ENCODE measurements around the gene C17orf114.

Gene C17orf114

DNA sequence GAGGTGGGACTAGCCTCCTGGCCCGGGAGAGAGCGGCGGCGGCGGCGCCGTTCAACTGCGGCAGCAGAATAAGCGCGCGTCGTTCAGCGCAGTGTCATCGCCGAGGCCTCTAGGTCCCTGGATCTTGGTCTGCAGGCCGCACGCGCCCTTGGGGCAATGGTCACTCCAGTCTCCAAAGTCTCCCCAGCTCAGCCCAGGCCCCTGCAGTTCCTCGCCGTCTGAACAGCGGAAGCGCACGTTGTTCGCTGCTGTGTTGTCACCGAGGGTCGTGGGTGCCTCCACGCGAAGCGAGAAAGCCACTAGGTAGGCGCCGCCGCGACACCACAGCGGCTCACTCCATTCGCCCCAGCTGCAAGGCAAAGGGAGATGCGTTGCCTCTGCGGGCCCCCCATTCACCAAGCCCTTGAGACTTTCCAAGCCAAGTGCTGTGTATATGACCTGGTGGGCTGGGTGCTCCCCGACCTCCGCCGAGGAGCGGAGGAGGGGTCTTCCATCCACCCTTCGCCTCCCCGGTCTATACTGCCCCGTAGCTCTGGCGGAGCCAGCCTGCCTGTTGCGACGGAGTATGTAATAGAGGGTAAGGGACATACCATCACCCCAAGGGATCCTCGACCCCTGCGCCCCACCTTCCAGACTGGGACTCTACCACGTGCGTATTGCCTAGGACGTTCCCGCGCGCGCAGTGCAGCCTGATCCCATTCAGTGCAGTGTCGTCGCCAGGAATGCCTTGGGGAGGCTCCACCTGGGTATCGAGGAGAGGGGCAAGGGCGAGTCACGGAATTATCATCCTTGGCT lies 16.6 kb downstream of the C17orf114 start:
- no peaks in the 10 kb centered on the region for H3K9me2 ChIP-seq (ENCODE audit: insufficient read depth, low read length)
- TF ChIP-seq TAF1 (IDR thresholded peaks at IDR 0.05; ENCODE audit: low read depth) (no peak), MXI1 (conservative IDR thresholded peaks at IDR 0.05; ENCODE audit: poor library complexity, severe bottlenecking) (no peak), EP300 (conservative IDR thresholded peaks at IDR 0.05; ENCODE audit: poor library complexity, severe bottlenecking) (no peak), SMC3 (conservative IDR thresholded peaks at IDR 0.05; ENCODE audit: poor library complexity) (no peak), POLR2AphosphoS5 (IDR thresholded peaks at IDR 0.05) (no peak), RAD21 (conservative IDR thresholded peaks at IDR 0.05) (no peak), EZH2 (IDR thresholded peaks at IDR 0.05; ENCODE audit: borderline replicate concordance, insufficient read depth, low read length, poor library complexity, severe bottlenecking) (no peak)
- TF ChIP-seq, protein P1, sequence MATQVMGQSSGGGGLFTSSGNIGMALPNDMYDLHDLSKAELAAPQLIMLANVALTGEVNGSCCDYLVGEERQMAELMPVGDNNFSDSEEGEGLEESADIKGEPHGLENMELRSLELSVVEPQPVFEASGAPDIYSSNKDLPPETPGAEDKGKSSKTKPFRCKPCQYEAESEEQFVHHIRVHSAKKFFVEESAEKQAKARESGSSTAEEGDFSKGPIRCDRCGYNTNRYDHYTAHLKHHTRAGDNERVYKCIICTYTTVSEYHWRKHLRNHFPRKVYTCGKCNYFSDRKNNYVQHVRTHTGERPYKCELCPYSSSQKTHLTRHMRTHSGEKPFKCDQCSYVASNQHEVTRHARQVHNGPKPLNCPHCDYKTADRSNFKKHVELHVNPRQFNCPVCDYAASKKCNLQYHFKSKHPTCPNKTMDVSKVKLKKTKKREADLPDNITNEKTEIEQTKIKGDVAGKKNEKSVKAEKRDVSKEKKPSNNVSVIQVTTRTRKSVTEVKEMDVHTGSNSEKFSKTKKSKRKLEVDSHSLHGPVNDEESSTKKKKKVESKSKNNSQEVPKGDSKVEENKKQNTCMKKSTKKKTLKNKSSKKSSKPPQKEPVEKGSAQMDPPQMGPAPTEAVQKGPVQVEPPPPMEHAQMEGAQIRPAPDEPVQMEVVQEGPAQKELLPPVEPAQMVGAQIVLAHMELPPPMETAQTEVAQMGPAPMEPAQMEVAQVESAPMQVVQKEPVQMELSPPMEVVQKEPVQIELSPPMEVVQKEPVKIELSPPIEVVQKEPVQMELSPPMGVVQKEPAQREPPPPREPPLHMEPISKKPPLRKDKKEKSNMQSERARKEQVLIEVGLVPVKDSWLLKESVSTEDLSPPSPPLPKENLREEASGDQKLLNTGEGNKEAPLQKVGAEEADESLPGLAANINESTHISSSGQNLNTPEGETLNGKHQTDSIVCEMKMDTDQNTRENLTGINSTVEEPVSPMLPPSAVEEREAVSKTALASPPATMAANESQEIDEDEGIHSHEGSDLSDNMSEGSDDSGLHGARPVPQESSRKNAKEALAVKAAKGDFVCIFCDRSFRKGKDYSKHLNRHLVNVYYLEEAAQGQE (IDR thresholded peaks at IDR 0.05; ENCODE audit: borderline replicate concordance), result no peak
- TF ChIP-seq, protein P2, sequence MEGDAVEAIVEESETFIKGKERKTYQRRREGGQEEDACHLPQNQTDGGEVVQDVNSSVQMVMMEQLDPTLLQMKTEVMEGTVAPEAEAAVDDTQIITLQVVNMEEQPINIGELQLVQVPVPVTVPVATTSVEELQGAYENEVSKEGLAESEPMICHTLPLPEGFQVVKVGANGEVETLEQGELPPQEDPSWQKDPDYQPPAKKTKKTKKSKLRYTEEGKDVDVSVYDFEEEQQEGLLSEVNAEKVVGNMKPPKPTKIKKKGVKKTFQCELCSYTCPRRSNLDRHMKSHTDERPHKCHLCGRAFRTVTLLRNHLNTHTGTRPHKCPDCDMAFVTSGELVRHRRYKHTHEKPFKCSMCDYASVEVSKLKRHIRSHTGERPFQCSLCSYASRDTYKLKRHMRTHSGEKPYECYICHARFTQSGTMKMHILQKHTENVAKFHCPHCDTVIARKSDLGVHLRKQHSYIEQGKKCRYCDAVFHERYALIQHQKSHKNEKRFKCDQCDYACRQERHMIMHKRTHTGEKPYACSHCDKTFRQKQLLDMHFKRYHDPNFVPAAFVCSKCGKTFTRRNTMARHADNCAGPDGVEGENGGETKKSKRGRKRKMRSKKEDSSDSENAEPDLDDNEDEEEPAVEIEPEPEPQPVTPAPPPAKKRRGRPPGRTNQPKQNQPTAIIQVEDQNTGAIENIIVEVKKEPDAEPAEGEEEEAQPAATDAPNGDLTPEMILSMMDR (IDR thresholded peaks at IDR 0.05; ENCODE audit: poor library complexity, severe bottlenecking), result no peak
- H3K36me3 ChIP-seq (ENCODE audit: insufficient read depth, low read length), result no peaks in the 10 kb centered on the region
- H3K27me3 ChIP-seq (ENCODE audit: insufficient read depth, low read depth, low read length), result no peaks in the 10 kb centered on the region
- H3K9me3 ChIP-seq (ENCODE audit: low read length), result no peaks in the 10 kb centered on the region
- no peaks in the 10 kb centered on the region for H3K79me2 ChIP-seq (replicated peaks; ENCODE audit: insufficient read depth, low read length)
- no peak overlapping the region for H2AFZ ChIP-seq (ENCODE audit: low read depth, low read length)
- H3K27ac ChIP-seq (ENCODE audit: low read length), result no peak overlapping the region
- H4K20me1 ChIP-seq (ENCODE audit: insufficient read depth), result no peaks in the 10 kb centered on the region
- H3K4me3 ChIP-seq (ENCODE audit: low read length), result no peak overlapping the region
- no peak overlapping the region for H3K4me2 ChIP-seq (ENCODE audit: low read length)
- no peak overlapping the region for H3K9ac ChIP-seq (ENCODE audit: low read length)
- peaks cover under 1% of the 10 kb centered on the region for H3F3A ChIP-seq (ENCODE audit: insufficient read depth, low read length, poor library complexity, severe bottlenecking)

DNA sequence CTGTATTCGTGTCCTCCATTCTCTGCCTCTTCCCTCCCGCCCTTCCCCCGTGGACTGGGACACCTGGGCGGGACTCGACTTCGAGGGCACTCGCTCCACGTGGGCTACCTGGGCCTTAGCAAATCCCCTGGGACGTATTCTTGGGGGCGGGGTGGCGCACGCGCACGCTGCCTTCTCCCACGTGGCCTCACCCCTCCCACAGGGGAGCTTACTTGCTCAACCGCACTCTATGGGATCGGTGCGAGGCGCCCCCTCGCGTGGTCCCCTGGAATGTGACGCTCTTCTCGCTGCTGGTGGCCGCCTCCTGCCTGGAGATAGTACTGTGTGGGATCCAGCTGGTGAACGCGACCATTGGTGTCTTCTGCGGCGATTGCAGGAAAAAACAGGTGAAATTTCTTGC lies 19.5 kb downstream of the C17orf114 start:
- Histone ChIP-seq H4K20me1 (ENCODE audit: insufficient read depth) (no peaks in the 10 kb centered on the region), H3K9me2 (ENCODE audit: insufficient read depth, low read length) (no peaks in the 10 kb centered on the region), H3K4me3 (ENCODE audit: low read length) (no peak overlapping the region), H3K79me2 (replicated peaks; ENCODE audit: insufficient read depth, low read length) (no peaks in the 10 kb centered on the region), H3K4me2 (ENCODE audit: low read length) (no peak overlapping the region), H3F3A (ENCODE audit: insufficient read depth, low read length, poor library complexity, severe bottlenecking) (no peaks in the 10 kb centered on the region), H2AFZ (ENCODE audit: low read depth, low read length) (no peak overlapping the region), H3K9me3 (ENCODE audit: low read length) (no peaks in the 10 kb centered on the region), H3K27me3 (ENCODE audit: insufficient read depth, low read depth, low read length) (no peaks in the 10 kb centered on the region), H3K9ac (ENCODE audit: low read length) (no peak overlapping the region), H3K36me3 (ENCODE audit: insufficient read depth, low read length) (no peaks in the 10 kb centered on the region), H3K27ac (ENCODE audit: low read length) (no peak overlapping the region)
- TF ChIP-seq, protein P1 (IDR thresholded peaks at IDR 0.05; ENCODE audit: borderline replicate concordance), result no peak
- TF ChIP-seq EP300 (conservative IDR thresholded peaks at IDR 0.05; ENCODE audit: poor library complexity, severe bottlenecking) (no peak), RAD21 (conservative IDR thresholded peaks at IDR 0.05) (no peak), EZH2 (IDR thresholded peaks at IDR 0.05; ENCODE audit: borderline replicate concordance, insufficient read depth, low read length, poor library complexity, severe bottlenecking) (no peak), SMC3 (conservative IDR thresholded peaks at IDR 0.05; ENCODE audit: poor library complexity) (no peak)
- TF ChIP-seq, protein P2 (IDR thresholded peaks at IDR 0.05; ENCODE audit: poor library complexity, severe bottlenecking), result no peak

Data from neural cell (in vitro differentiated cells).